Astrocyte (in vitro differentiated cells and primary cell): ENCODE results near the gene N4BP2L1.

Source experiments
- CTCF ChIP-seq: IDR thresholded peaks from 2 replicates; pipeline ENCODE4 v1.5.1; 2011; ENCODE audit warnings: low read depth, mild to moderate bottlenecking, inconsistent platforms, low read length, moderate library complexity; ENCODE audit not compliant: insufficient read depth
- EZH2 ChIP-seq: IDR thresholded peaks from 2 replicates; pipeline ENCODE4 v1.6.1; 2012; ENCODE audit warnings: mild to moderate bottlenecking, low read length, inconsistent platforms; ENCODE audit not compliant: insufficient read depth

GRCh38 chr13:32381539-32381938, 46.4 kb downstream of the N4BP2L1 start:
- TF ChIP-seq CTCF (peak; percentile 15), EZH2 (no peak)
